Ishikawa (cell line): ENCODE results near the gene AP4S1.

Experiments
- CREB1 ChIP-seq: IDR thresholded peaks from 2 replicates; pipeline ENCODE4 v1.6.1; 2012; ENCODE audit warnings: low read depth
- EGR1 ChIP-seq: IDR thresholded peaks from 2 replicates; pipeline ENCODE4 v1.6.1; 2012
- EP300 ChIP-seq: IDR thresholded peaks from 2 replicates; pipeline ENCODE4 v1.6.1; 2012; ENCODE audit warnings: borderline replicate concordance
- FOXM1 ChIP-seq: IDR thresholded peaks from 2 replicates; pipeline ENCODE4 v1.6.1; 2012; ENCODE audit warnings: low read depth, borderline replicate concordance
- RAD21 ChIP-seq: IDR thresholded peaks from 2 replicates; pipeline ENCODE4 v1.6.1; 2012; ENCODE audit warnings: low read depth
- TCF12 ChIP-seq: IDR thresholded peaks from 2 replicates; pipeline ENCODE4 v1.6.1; 2012; ENCODE audit warnings: low read depth
- YY1 ChIP-seq: IDR thresholded peaks from 2 replicates; pipeline ENCODE4 v1.6.1; 2012; ENCODE audit warnings: low read depth
- TF ChIP-seq, protein P1 (sequence below): IDR thresholded peaks from 2 replicates; pipeline ENCODE4 v1.6.1; 2012
- TF ChIP-seq, protein P2 (sequence below): IDR thresholded peaks from 2 replicates; pipeline ENCODE4 v1.6.1; 2012; ENCODE audit warnings: low read depth, mild to moderate bottlenecking

DNA sequence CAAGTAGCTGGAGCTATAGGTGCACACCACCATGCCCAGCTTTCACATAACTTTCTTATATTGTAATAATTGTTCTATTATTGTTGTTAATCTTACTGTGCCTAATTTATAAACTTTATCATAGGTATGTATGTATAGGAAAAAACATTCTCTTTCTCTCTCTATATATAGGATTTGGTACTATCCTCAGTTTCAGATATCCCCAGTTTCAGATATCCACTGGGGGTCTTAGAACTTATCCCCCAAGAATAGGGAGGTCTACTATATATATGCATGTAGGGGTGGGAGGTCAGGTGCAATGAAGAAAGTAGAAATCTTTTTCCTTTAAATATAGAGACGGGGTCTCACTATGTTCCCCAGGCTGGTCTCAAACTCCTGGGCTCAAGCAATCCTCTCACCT, 71.6 kb downstream of the AP4S1 start:
- TF ChIP-seq EGR1 (no peak), YY1 (no peak), CREB1 (no peak), FOXM1 (no peak), TCF12 (no peak), RAD21 (no peak), EP300 (no peak)
- TF ChIP-seq, protein P1, sequence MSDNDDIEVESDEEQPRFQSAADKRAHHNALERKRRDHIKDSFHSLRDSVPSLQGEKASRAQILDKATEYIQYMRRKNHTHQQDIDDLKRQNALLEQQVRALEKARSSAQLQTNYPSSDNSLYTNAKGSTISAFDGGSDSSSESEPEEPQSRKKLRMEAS: no peak
- TF ChIP-seq, protein P2, sequence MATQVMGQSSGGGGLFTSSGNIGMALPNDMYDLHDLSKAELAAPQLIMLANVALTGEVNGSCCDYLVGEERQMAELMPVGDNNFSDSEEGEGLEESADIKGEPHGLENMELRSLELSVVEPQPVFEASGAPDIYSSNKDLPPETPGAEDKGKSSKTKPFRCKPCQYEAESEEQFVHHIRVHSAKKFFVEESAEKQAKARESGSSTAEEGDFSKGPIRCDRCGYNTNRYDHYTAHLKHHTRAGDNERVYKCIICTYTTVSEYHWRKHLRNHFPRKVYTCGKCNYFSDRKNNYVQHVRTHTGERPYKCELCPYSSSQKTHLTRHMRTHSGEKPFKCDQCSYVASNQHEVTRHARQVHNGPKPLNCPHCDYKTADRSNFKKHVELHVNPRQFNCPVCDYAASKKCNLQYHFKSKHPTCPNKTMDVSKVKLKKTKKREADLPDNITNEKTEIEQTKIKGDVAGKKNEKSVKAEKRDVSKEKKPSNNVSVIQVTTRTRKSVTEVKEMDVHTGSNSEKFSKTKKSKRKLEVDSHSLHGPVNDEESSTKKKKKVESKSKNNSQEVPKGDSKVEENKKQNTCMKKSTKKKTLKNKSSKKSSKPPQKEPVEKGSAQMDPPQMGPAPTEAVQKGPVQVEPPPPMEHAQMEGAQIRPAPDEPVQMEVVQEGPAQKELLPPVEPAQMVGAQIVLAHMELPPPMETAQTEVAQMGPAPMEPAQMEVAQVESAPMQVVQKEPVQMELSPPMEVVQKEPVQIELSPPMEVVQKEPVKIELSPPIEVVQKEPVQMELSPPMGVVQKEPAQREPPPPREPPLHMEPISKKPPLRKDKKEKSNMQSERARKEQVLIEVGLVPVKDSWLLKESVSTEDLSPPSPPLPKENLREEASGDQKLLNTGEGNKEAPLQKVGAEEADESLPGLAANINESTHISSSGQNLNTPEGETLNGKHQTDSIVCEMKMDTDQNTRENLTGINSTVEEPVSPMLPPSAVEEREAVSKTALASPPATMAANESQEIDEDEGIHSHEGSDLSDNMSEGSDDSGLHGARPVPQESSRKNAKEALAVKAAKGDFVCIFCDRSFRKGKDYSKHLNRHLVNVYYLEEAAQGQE: no peak
